Lower lobe of right lung (tissue), 2 donors: ENCODE results near the gene BCL7C. TPM values are rescaled to one million over a fixed set of nuclear protein-coding genes. Genes with fewer than 3 reads are reported as not detected.

Experiments used
- ATAC-seq, 2 donors: fragments of 200-7000 bp; cut with Tn5 transposase; one replicate each; pipeline ENCODE4 v1.9.1; 2020 to 2022; ENCODE audit warnings: mild to moderate bottlenecking in 2 of 2, moderate library complexity in 2 of 2
- DNase-seq: peaks from one replicate; pipeline ENCODE4 v3.0.0-alpha.2; 2020
- H3K27ac ChIP-seq: fragments of 200-600 bp; one replicate; pipeline ENCODE4 v1.8.0; 2022
- H3K27me3 ChIP-seq: fragments of 200-600 bp; one replicate; pipeline ENCODE4 v1.8.0; 2022; ENCODE audit warnings: low read depth
- H3K36me3 ChIP-seq: fragments of 200-600 bp; one replicate; pipeline ENCODE4 v1.8.0; 2022; ENCODE audit warnings: mild to moderate bottlenecking
- H3K4me1 ChIP-seq: fragments of 200-600 bp; one replicate; pipeline ENCODE4 v1.8.0; 2022
- H3K4me3 ChIP-seq: fragments of 200-600 bp; one replicate; pipeline ENCODE4 v1.8.0; 2022; ENCODE audit warnings: mild to moderate bottlenecking
- H3K9me3 ChIP-seq: fragments of 200-600 bp; one replicate; pipeline ENCODE4 v1.8.0; 2022
- intact Hi-C: fragments of 100-400 bp; cut with DNase I; formaldehyde crosslinking; loops from one replicate; pipeline ENCODE4 v1.11.0; 2022
- microRNA-seq: library from miRNA; unstranded; fragments of <30 nt; microRNA quantifications from one replicate; pipeline ENCODE4 v1.2.0, GENCODE V29; 2020; ENCODE audit warnings: borderline number of aligned reads
- total RNA-seq: library from RNA; stranded (reverse); fragmentation: NEBNext Ultra II Directional; extraction: Animal tissue kit (Norgen Biotek cat#: 25700); gene quantifications from one replicate; pipeline ENCODE4 v1.2.1, GENCODE V29; 2021
- TF ChIP-seq, protein P1 (sequence below): fragments of 200-600 bp; IDR thresholded peaks from one replicate; pipeline ENCODE4 v1.8.0; 2022; ENCODE audit warnings: antibody characterized with exemption, mild to moderate bottlenecking
- donor health status: DM: no; HTN: yes; CAD: no; lungs with severe emphysema.

Gene BCL7C
- total RNA-seq, 1 donor from 2014 or later: 23.3 TPM

- TF ChIP-seq, protein P1, sequence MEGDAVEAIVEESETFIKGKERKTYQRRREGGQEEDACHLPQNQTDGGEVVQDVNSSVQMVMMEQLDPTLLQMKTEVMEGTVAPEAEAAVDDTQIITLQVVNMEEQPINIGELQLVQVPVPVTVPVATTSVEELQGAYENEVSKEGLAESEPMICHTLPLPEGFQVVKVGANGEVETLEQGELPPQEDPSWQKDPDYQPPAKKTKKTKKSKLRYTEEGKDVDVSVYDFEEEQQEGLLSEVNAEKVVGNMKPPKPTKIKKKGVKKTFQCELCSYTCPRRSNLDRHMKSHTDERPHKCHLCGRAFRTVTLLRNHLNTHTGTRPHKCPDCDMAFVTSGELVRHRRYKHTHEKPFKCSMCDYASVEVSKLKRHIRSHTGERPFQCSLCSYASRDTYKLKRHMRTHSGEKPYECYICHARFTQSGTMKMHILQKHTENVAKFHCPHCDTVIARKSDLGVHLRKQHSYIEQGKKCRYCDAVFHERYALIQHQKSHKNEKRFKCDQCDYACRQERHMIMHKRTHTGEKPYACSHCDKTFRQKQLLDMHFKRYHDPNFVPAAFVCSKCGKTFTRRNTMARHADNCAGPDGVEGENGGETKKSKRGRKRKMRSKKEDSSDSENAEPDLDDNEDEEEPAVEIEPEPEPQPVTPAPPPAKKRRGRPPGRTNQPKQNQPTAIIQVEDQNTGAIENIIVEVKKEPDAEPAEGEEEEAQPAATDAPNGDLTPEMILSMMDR: no peak
- no peak for ATAC-seq
Measured at GRCh38 chr16:30837904-30838303, 56.0 kb downstream of the BCL7C start.

More at GRCh38 chr16:30837904-30838303, 56.0 kb downstream of the BCL7C start:
- Histone ChIP-seq H3K27ac (no peak overlapping the region), H3K27me3 (no peaks in the 10 kb centered on the region), H3K36me3 (no peaks in the 10 kb centered on the region), H3K4me1 (peaks cover 8% of the 10 kb centered on the region), H3K9me3 (no peaks in the 10 kb centered on the region), H3K4me3 (no peak overlapping the region)
- DNase-seq: no peak
- intact Hi-C loops: no loop called here

Small RNA genes within 50 kb of the gene (microRNA-seq; reads per million reads assigned to microRNA genes)
- gene MIR4519 (not detected), gene MIR762 (not detected)

Other genes with a start within 250 kb of the BCL7C start
- gene PRR14, start 243.1 kb downstream of the BCL7C start, total RNA-seq: 46.3 TPM
- gene FBRS, start 235.6 kb downstream of the BCL7C start, total RNA-seq: 68.6 TPM
- 73.8 TPM for gene SRCAP, start 194.9 kb downstream of the BCL7C start, total RNA-seq
- 25.5 TPM for gene PHKG2, start 145.7 kb downstream of the BCL7C start, total RNA-seq
- gene CFAP119, start 132.0 kb downstream of the BCL7C start, total RNA-seq: 11.1 TPM
- gene RNF40, start 131.8 kb downstream of the BCL7C start, total RNA-seq: 95.9 TPM
- gene ZNF629, start 106.9 kb downstream of the BCL7C start, total RNA-seq: 11.9 TPM
- gene CTF1, start 2.5 kb upstream of the BCL7C start, total RNA-seq: 10.3 TPM
- gene FBXL19, start 29.5 kb upstream of the BCL7C start, total RNA-seq: 14.5 TPM
- gene ORAI3, start 55.0 kb upstream of the BCL7C start, total RNA-seq: 30.2 TPM
- gene SETD1A, start 63.7 kb upstream of the BCL7C start, total RNA-seq: 15.0 TPM
- 23.6 TPM for gene HSD3B7, start 91.1 kb upstream of the BCL7C start, total RNA-seq
- gene STX1B, start 116.6 kb upstream of the BCL7C start, total RNA-seq: 0.32 TPM
- gene STX4, start 139.5 kb upstream of the BCL7C start, total RNA-seq: 86.1 TPM
- 8.2 TPM for gene ZNF668, start 180.2 kb upstream of the BCL7C start, total RNA-seq
- gene ZNF646, start 180.3 kb upstream of the BCL7C start, total RNA-seq: 23.1 TPM
- gene PRSS53, start 194.9 kb upstream of the BCL7C start, total RNA-seq: 2.4 TPM
- gene VKORC1, start 200.7 kb upstream of the BCL7C start, total RNA-seq: 65.6 TPM
- gene BCKDK, start 214.3 kb upstream of the BCL7C start, total RNA-seq: 37.6 TPM
- gene KAT8, start 223.6 kb upstream of the BCL7C start, total RNA-seq: 79.1 TPM
- 75.4 TPM for gene PRSS8, start 241.7 kb upstream of the BCL7C start, total RNA-seq